HEK293T (cell line): ENCODE results near the gene ITGB1.

Experiments used
- BHLHE40 ChIP-seq: fragments of 450-650 bp; IDR thresholded peaks from 2 replicates; pipeline ENCODE4 v1.6.1; 2016; ENCODE audit warnings: mild to moderate bottlenecking, moderate library complexity, borderline replicate concordance
- CTBP1 ChIP-seq: fragments of 450-650 bp; IDR thresholded peaks from 2 replicates; pipeline ENCODE4 v1.6.1; 2016; ENCODE audit warnings: borderline replicate concordance
- FOXA1 ChIP-seq: fragments of 450-650 bp; IDR thresholded peaks from 2 replicates; pipeline ENCODE4 v1.6.1; 2016; ENCODE audit warnings: mild to moderate bottlenecking
- FOXK2 ChIP-seq: fragments of 450-650 bp; IDR thresholded peaks from 2 replicates; pipeline ENCODE4 v1.6.1; 2016; ENCODE audit warnings: mild to moderate bottlenecking
- FOXM1 ChIP-seq: fragments of 450-650 bp; IDR thresholded peaks from 2 replicates; pipeline ENCODE4 v1.6.1; 2017; ENCODE audit warnings: mild to moderate bottlenecking, borderline replicate concordance
- HDGF ChIP-seq: fragments of 450-650 bp; IDR thresholded peaks from 2 replicates; pipeline ENCODE4 v1.6.1; 2017; ENCODE audit warnings: antibody characterized with exemption, borderline replicate concordance
- L3MBTL2 ChIP-seq: fragments of 450-650 bp; conservative IDR thresholded peaks from 2 replicates; pipeline ENCODE4 v1.6.1; 2016; ENCODE audit warnings: mild to moderate bottlenecking
- LEF1 ChIP-seq: fragments of 450-650 bp; IDR thresholded peaks from 2 replicates; pipeline ENCODE4 v1.6.1; 2017; ENCODE audit warnings: mild to moderate bottlenecking, borderline replicate concordance
- NFRKB ChIP-seq: fragments of 450-650 bp; IDR thresholded peaks from 2 replicates; pipeline ENCODE4 v1.6.1; 2016; ENCODE audit warnings: mild to moderate bottlenecking, moderate library complexity
- SP1 ChIP-seq: fragments of 450-650 bp; IDR thresholded peaks from 2 replicates; pipeline ENCODE4 v1.6.1; 2017
- SUZ12 ChIP-seq: fragments of 450-650 bp; IDR thresholded peaks from 2 replicates; pipeline ENCODE4 v1.6.1; 2016; ENCODE audit warnings: mild to moderate bottlenecking
- TARDBP ChIP-seq: fragments of 450-650 bp; IDR thresholded peaks from 2 replicates; pipeline ENCODE4 v1.6.1; 2016

DNA sequence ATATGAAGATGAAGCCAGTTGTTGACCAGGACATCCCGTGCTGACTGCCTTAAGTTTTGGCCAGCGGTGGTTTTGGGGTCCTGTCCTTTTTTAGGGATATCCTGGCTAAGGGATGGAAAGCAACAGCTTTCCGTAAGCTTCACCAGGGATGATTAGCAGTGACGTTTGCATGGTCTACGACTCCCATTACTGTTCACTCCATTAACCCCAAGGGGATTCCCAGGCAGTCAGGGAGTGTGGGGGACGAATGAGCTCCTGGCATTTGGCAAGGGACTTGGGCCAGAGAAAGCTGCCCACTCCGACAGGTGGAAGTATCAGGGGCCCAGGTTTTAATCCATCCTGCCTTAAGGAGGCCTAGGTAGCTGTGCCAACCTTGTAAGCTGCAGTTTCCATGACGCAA is 66.8 kb downstream of the ITGB1 start:
- no peak for TF ChIP-seq BHLHE40
- no peak for TF ChIP-seq NFRKB
- no peak for TF ChIP-seq FOXM1
- no peak for TF ChIP-seq FOXK2
- no peak for TF ChIP-seq L3MBTL2
- TF ChIP-seq SP1 = no peak
- TF ChIP-seq FOXA1 = no peak
- TF ChIP-seq TARDBP = no peak
- TF ChIP-seq SUZ12 = no peak
- no peak for TF ChIP-seq CTBP1
- TF ChIP-seq HDGF = no peak
- TF ChIP-seq LEF1 = no peak
